Fibroblast of villous mesenchyme (primary cell): ENCODE results near the gene EPHB2. TPM values are rescaled to one million over a fixed set of nuclear protein-coding genes. Genes with fewer than 3 reads are reported as not detected.

ENCODE experiments used
- DNase-seq: peaks from one replicate; pipeline ENCODE4 v3.0.0-alpha.2; 2010; ENCODE audit warnings: low read depth
- H3K4me3 ChIP-seq: 2 replicates; pipeline ENCODE4 v1.5.1; 2011; ENCODE audit warnings: low read depth, mild to moderate bottlenecking, low read length
- CTCF ChIP-seq: IDR thresholded peaks from 2 replicates; pipeline ENCODE4 v1.5.1; 2012; ENCODE audit warnings: low read depth, mild to moderate bottlenecking, low read length; ENCODE audit not compliant: insufficient read depth
- small RNA-seq: library from RNA; depleted of rRNA; stranded (forward); fragments of <200 nt; gene quantifications from one replicate; pipeline ENCODE3, GENCODE V24; 2012
- total RNA-seq: library from RNA; depleted of rRNA; stranded (reverse); fragments of >200 nt; gene quantifications from 2 replicates; pipeline ENCODE4 v1.2.3, GENCODE V29; 2012

EPHB2 gene
- total RNA-seq, 1 donor = 4.3 TPM

- no peak for TF ChIP-seq CTCF
- H3K4me3 ChIP-seq = no peak overlapping the region
- no peak for DNase-seq
These were observed 252.5 kb downstream of the EPHB2 start for GRCh38 chr1:22963044-22963677.

GRCh38 chr1:22966309-22966708 lies 255.7 kb downstream of the EPHB2 start:
- DNase-seq = no peak
- no peak for TF ChIP-seq CTCF
- no peak overlapping the region for H3K4me3 ChIP-seq

GRCh38 chr1:22967833-22968232 lies 257.2 kb downstream of the EPHB2 start:
- TF ChIP-seq CTCF = no peak
- DNase-seq = no peak
- H3K4me3 ChIP-seq = no peak overlapping the region

DNA sequence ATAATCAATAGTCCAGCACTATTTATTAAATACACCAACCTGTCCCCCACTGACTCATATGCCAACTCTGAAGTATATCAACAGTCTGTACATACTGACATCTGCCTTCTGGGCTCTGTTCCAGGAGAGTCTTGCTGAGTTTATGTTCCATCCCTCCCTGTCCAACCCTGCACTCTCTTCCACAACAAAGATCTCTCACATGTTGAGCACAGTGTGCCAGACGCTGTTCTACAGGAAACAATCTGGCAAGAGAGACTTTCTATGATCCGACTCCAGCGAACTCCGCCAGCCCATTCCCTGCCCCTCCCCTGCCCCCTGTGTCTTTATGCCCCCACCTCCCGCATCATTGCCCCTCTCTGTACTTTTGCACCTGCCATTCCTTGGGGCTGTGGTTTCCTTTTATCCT lies 258.7 kb downstream of the EPHB2 start:
- no peak overlapping the region for H3K4me3 ChIP-seq
- no peak for TF ChIP-seq CTCF
- peak; percentile 86 for DNase-seq

DNA sequence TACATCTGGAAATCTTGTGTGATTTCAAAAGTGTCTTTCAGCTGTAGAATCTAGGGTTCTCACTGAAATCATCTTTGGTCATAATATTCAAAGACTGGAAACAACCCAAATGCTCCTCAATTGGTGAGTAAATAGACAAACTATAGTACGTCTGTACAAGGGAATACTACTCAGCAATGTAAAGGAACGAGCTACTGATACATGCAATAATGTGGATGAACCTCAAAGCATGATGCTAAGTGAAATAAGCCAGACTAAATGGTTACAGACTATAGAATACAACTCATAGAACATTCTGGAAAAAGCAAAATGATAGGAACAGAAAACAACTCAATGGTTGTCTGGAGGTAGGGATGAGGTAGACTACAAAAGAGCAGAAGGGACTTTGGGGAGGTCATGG lies 259.5 kb downstream of the EPHB2 start:
- no peak for TF ChIP-seq CTCF
- no peak for DNase-seq
- H3K4me3 ChIP-seq = no peak overlapping the region

Small RNA genes lying within 50 kb of the gene (small RNA-seq; reads per million reads assigned to genes)
- not detected for gene MIR4253
- not detected for gene MIR4684

Other genes with a start within 250 kb of the EPHB2 start
- not detected in 2 replicates for gene EPHA8, start 147.3 kb upstream of the EPHB2 start, total RNA-seq
- gene C1QA, start 74.2 kb upstream of the EPHB2 start, total RNA-seq = not detected in 2 replicates
- gene C1QC, start 67.2 kb upstream of the EPHB2 start, total RNA-seq = not detected in 2 replicates
- not detected in 2 replicates for gene C1QB, start 57.6 kb upstream of the EPHB2 start, total RNA-seq